Heart left ventricle (tissue), 13 donors: Measurements from ENCODE around the gene ISG20L2.

Source experiments
- POLR2A ChIP-seq, 2 donors: fragments of 450-650 bp; IDR thresholded peaks; one replicate each; pipeline ENCODE4 v1.6.1; 2017; ENCODE audit warnings: antibody characterized with exemption in 2 of 2, mild to moderate bottlenecking in 2 of 2, moderate library complexity in 2 of 2
- TF ChIP-seq, protein P1 (sequence below), 12 donors: fragments of 200-600 bp; sonication (generic) in 4 of 12; IDR thresholded peaks; one replicate each; pipeline versions ENCODE4 v1.5.0 to v1.8.0; 2018 to 2022; ENCODE audit warnings: antibody characterized with exemption in 12 of 12, mild to moderate bottlenecking in 5 of 12
- donor health status: ischemic (EF 13 %, LVEDD 7.1; RV severe dilation, severe dysfunction).
- donor health status: DM: no; HTN: yes; CAD: no.
- donor health status: DM: no; HTN: no; CAD: no.
- donor health status: ischemic (EF 25% LVEDD 6.9; RV normal size, moderate dysfunction).
- donor health status: ischemic (EF 25% LVEDD 5.7; RV mildly dilated, moderate dysfunction).
- donor health status: ischemic (EF 35%, LVEDD 5.7; RV mildly dilated, moderate dysfunction).
- donor health status: nonischemic (EF 11% LVEDD 7.7; RV severe dilation, severe dysfunction).
- donor health status: DM: yes; HTN: yes; CAD: no.
- donor health status: PGD.
- donor health status: ischemic (EF 29% LVEDD 5.4; RV normal size, mild dysfunction).
- donor health status: nonischemic (EF 23%, LVEDD 6.1; RV moderate dilation, normal function).

DNA sequence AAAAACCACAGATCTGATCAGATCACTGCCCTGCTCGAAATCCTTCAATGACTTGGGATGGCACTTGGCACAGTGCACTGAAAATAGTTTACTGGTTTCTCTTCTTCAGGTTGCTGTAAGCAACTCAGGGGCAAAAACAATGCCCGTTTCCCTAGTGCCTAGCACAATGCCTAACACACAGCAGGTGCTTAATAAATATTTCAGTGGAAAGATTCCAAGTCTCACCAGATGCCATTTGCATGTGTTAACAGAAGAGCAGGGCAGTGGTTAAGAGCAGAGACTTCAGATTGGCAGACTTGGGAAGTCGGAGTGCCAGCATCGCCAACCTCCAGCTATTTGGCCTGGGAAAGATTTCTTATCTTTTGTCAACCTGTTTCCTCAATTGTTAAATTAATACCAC lies 11.2 kb downstream of the ISG20L2 start:
- TF ChIP-seq, protein P1, sequence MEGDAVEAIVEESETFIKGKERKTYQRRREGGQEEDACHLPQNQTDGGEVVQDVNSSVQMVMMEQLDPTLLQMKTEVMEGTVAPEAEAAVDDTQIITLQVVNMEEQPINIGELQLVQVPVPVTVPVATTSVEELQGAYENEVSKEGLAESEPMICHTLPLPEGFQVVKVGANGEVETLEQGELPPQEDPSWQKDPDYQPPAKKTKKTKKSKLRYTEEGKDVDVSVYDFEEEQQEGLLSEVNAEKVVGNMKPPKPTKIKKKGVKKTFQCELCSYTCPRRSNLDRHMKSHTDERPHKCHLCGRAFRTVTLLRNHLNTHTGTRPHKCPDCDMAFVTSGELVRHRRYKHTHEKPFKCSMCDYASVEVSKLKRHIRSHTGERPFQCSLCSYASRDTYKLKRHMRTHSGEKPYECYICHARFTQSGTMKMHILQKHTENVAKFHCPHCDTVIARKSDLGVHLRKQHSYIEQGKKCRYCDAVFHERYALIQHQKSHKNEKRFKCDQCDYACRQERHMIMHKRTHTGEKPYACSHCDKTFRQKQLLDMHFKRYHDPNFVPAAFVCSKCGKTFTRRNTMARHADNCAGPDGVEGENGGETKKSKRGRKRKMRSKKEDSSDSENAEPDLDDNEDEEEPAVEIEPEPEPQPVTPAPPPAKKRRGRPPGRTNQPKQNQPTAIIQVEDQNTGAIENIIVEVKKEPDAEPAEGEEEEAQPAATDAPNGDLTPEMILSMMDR (IDR thresholded peaks at IDR 0.05) = no peak
- TF ChIP-seq POLR2A (IDR thresholded peaks at IDR 0.05) = no peak
